Vagina (tissue), 2 donors: ENCODE measurements around the gene CCDC198.

Source experiments
- CTCF ChIP-seq, 3 experiments: fragments of 450-650 bp in 2 of 3; fragments of 200-600 bp in 1 of 3; sonication (generic) in 1 of 3; IDR thresholded peaks; one replicate each; pipeline ENCODE4 v1.5.1; 2017 to 2019; ENCODE audit warnings: antibody characterized with exemption in 3 of 3, mild to moderate bottlenecking in 2 of 3, moderate library complexity in 2 of 3
- POLR2A ChIP-seq, 2 donors: fragments of 450-650 bp; IDR thresholded peaks; one replicate each; pipeline ENCODE4 v1.6.1; 2017; ENCODE audit warnings: antibody characterized with exemption in 2 of 2, mild to moderate bottlenecking in 2 of 2, moderate library complexity in 2 of 2
- POLR2AphosphoS5 ChIP-seq, 2 donors: sonication (generic); formaldehyde crosslinking; IDR thresholded peaks; one replicate each; pipeline ENCODE4 v1.9.0; 2017; ENCODE audit warnings: antibody characterized with exemption in 2 of 2, mild to moderate bottlenecking in 2 of 2, low read depth in 1 of 2; ENCODE audit not compliant: insufficient read depth in 1 of 2

GRCh38 chr14:57435923-57436322, 57.7 kb downstream of the CCDC198 start:
- no peak for TF ChIP-seq CTCF (IDR thresholded peaks at IDR 0.05)
- no peak for TF ChIP-seq POLR2AphosphoS5 (IDR thresholded peaks at IDR 0.05; ENCODE audit: insufficient read depth in 1 of 2, low read depth in 1 of 2)
- no peak for TF ChIP-seq POLR2A (IDR thresholded peaks at IDR 0.05)
